ENCODE results near the gene TESK2. TPM values are rescaled to one million over a fixed set of nuclear protein-coding genes. Genes with fewer than 3 reads are reported as not detected.

Gene TESK2
- total and polyA plus RNA-seq, 2 of the 8 experiments (the other 6 are each of a cell fraction or from before 2014, with no cell fraction given) = 10.8 to 12.6 TPM

- peak; percentile 73 for TF ChIP-seq MAX (IDR thresholded peaks at IDR 0.05)
- peak; percentile 91 to 97 for TF ChIP-seq POLR2A (IDR thresholded peaks at IDR 0.05; ENCODE audit: control extremely low read depth in 1 of 2, low read depth in 2 of 2, low read length in 2 of 2)
- peak; percentile 58 to 64 for TF ChIP-seq RAD21 (IDR thresholded peaks at IDR 0.05 in 1 of 2, conservative IDR thresholded peaks at IDR 0.05 in 1 of 2; ENCODE audit: low read depth in 2 of 2, low read length in 2 of 2)
- peak; percentile 55; the same call in 1 of the 2 replicates for TF ChIP-seq ATF2 (IDR thresholded peaks at IDR 0.05; ENCODE audit: low read length)
- TF ChIP-seq POLR2AphosphoS5 (IDR thresholded peaks at IDR 0.05; ENCODE audit: low read depth, low read length) = peak; percentile 81
- TF ChIP-seq RBBP5 (IDR thresholded peaks at IDR 0.05; ENCODE audit: borderline replicate concordance, low read depth, low read length) = peak; percentile 36; the same call in 1 of the 2 replicates
- TF ChIP-seq NRF1 (IDR thresholded peaks at IDR 0.05; ENCODE audit: low read depth, low read length) = 0 out of 2 replicates have a peak, but pooled peaks have one; percentile 14
- TF ChIP-seq CREB1 (IDR thresholded peaks at IDR 0.05) = peak; percentile 89
- TF ChIP-seq CBX8 (IDR thresholded peaks at IDR 0.05; ENCODE audit: borderline replicate concordance, low read depth, low read length) = no peak
- peak; percentile 80 for TF ChIP-seq TAF1 (IDR thresholded peaks at IDR 0.05; ENCODE audit: low read depth, low read length)
- TF ChIP-seq CEBPB (IDR thresholded peaks at IDR 0.05; ENCODE audit: low read depth, low read length) = peak; percentile 67
- TF ChIP-seq CTCF (IDR thresholded peaks at IDR 0.05; ENCODE audit: control extremely low read depth in 1 of 3, insufficient read depth in 1 of 3, low read depth in 1 of 3, low read length in 3 of 3) = peak; percentile 61 to 85 (median 74)
- TF ChIP-seq TAF7 (optimal IDR thresholded peaks at IDR 0.05; ENCODE audit: borderline replicate concordance, low read depth, low read length) = no peak
- TF ChIP-seq JUN (IDR thresholded peaks at IDR 0.05; ENCODE audit: low read depth, low read length) = 0 out of 2 replicates have a peak, but pooled peaks have one; percentile 6
These were observed 187.2 kb downstream of the TESK2 start (continued) for GRCh38 chr1:45303520-45304310.
